GM12865 (cell line): ENCODE data around the gene NFATC1.

Experiments
- DNase-seq: peaks from one replicate; pipeline ENCODE4 v3.0.0; 2010; ENCODE audit warnings: low read depth
- H3K4me3 ChIP-seq: 2 replicates; pipeline ENCODE4 v1.5.1; 2011; ENCODE audit warnings: mild to moderate bottlenecking, low read depth, low read length, control low read depth
- CTCF ChIP-seq: IDR thresholded peaks from 2 replicates; pipeline ENCODE4 v1.5.1; 2011; ENCODE audit warnings: low read length, control low read depth, low read depth, inconsistent platforms; ENCODE audit not compliant: insufficient read depth; ENCODE audit errors: missing control alignments

The NFATC1 gene

GRCh38 chr18:79384151-79384807 lies 11.5 kb upstream of the NFATC1 start:
- no peak for TF ChIP-seq CTCF
- no peak overlapping the region for H3K4me3 ChIP-seq
- DNase-seq: no peak

GRCh38 chr18:79384834-79385233 lies 10.9 kb upstream of the NFATC1 start:
- TF ChIP-seq CTCF: no peak
- DNase-seq: no peak
- H3K4me3 ChIP-seq: no peak overlapping the region

GRCh38 chr18:79385326-79385707 lies 10.4 kb upstream of the NFATC1 start:
- no peak for DNase-seq
- TF ChIP-seq CTCF: no peak
- no peak overlapping the region for H3K4me3 ChIP-seq

- no peak overlapping the region for H3K4me3 ChIP-seq
- no peak for DNase-seq
- no peak for TF ChIP-seq CTCF
These were observed 9.9 kb upstream of the NFATC1 start for GRCh38 chr18:79385708-79386341.

GRCh38 chr18:79386547-79386946 lies 9.2 kb upstream of the NFATC1 start:
- DNase-seq: no peak
- no peak overlapping the region for H3K4me3 ChIP-seq
- no peak for TF ChIP-seq CTCF

- no peak overlapping the region for H3K4me3 ChIP-seq
- no peak for TF ChIP-seq CTCF
- DNase-seq: no peak
These were observed 8.5 kb upstream of the NFATC1 start for GRCh38 chr18:79387214-79387613.

- H3K4me3 ChIP-seq: no peak overlapping the region
- TF ChIP-seq CTCF: no peak
- no peak for DNase-seq
These were observed 8.1 kb upstream of the NFATC1 start for GRCh38 chr18:79387615-79388014.
